Suppressor macrophage (primary cell): ENCODE results near the gene NDE1.
"Not testable (repeated sequence)": the region's sequence is repeated elsewhere in the genome, so short reads cannot be mapped to it uniquely, and the experiment has no call there.

ENCODE experiments used
- DNase-seq, 4 experiments: peaks; one replicate each; pipeline ENCODE4 v3.0.0-alpha.2; 2020 to 2022

NDE1 gene

GRCh38 chr16:15620611-15621195 lies 29.3 kb upstream of the NDE1 start:
- no peak for DNase-seq

DNA sequence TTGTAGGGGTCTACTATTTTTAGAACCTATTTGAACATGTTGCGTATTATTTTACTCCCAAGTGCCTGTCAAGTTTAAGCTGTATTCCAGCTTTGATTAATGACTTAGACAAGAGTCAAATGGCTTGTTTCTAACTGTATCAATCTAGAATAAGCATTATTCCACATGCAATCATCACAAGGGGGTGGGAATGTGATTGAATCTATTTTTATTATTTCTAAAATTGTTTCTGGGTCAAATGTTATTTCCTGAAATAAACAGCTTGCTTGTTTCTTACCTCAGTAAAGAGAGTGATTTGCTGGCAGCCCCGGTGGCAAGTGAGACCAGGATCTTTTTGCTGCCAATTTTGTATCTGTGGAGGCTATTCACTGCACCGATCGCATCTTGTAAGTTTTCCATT lies 28.6 kb upstream of the NDE1 start:
- no peak for DNase-seq

GRCh38 chr16:15621889-15622288 lies 28.2 kb upstream of the NDE1 start:
- DNase-seq, result no peak

DNA sequence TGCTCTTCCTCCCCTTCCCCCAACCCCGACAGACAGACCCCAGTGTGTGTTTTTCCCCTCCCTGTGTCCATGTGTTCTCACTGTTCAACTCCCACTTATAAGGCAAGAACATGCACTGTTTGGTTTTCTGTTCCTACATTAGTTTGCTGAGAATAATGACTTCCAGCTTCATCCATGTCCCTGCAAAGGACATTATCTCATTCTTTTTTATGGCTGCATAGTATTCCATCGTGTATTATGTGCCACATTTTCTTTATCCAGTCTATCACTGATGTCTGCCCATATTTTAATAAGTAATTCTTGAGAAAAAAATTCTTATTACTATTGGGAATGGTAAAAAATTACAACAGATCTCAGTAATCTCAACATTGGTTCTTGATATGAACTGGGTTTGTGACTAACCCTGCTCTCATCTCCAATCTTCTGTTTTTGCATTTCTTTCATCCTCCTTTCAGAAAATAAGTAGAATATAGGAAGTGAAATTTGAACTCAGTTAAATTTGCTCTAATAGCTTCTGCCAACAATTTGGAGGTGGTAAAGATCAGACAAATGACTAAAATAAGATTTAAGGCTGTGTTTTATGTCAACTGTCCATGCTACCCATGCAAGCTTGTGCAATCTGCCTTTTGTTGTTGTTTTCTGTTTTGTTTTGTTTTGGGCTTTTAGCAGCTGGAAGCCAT lies 18.2 kb upstream of the NDE1 start:
- no peak for DNase-seq

DNA sequence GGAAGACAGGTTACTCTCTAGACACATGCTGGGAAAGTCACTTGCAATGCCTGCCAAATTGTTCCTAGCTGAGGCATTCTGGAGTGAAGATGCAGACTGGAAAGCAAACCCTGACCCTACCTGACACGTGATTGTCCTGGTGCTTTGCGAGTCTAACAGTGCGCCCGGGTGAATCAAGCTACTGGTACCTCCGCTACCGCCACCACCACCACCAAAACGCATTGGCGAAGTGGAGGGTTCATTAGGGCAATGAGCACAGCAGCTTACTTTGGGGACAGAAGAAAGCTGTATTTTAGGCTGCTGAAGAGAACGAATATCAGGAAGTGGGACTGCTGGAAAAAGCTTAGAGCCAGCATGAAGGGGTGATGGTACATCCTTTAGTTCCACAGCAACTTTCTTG lies 14.1 kb upstream of the NDE1 start:
- no peak for DNase-seq

- DNase-seq, result peak in 3 of 4 experiments; percentile 44 to 52 (median 45)
Measured at GRCh38 chr16:15636392-15636873, 13.6 kb upstream of the NDE1 start.

DNA sequence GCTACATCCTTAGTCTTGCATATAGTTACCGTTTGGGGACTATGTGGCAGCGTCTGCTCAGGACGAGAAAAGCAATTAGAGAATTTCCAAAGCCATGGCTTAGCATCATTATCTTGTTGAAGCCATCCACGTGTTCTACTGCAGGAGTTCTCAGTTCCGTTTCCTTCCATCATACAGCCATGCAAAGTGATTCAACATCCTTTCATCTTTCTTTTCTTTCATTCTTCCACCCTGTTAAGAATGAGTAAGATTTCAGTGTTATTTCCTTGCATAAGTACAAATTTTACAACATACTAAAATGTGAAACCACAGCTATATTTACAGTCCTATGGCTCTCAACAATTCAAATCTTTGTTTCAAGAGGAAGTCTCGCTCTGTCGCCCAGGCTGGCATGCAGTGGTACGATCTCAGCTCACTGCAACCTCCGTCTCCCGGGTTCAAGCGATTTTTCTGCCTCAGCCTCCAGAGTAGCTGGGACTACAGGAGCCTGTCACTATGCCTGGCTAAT lies 10.9 kb upstream of the NDE1 start:
- DNase-seq, result peak in 2 of 4 experiments; percentile 17 to 25

- no peak for DNase-seq
Measured at GRCh38 chr16:15640966-15641365, 9.1 kb upstream of the NDE1 start.

DNA sequence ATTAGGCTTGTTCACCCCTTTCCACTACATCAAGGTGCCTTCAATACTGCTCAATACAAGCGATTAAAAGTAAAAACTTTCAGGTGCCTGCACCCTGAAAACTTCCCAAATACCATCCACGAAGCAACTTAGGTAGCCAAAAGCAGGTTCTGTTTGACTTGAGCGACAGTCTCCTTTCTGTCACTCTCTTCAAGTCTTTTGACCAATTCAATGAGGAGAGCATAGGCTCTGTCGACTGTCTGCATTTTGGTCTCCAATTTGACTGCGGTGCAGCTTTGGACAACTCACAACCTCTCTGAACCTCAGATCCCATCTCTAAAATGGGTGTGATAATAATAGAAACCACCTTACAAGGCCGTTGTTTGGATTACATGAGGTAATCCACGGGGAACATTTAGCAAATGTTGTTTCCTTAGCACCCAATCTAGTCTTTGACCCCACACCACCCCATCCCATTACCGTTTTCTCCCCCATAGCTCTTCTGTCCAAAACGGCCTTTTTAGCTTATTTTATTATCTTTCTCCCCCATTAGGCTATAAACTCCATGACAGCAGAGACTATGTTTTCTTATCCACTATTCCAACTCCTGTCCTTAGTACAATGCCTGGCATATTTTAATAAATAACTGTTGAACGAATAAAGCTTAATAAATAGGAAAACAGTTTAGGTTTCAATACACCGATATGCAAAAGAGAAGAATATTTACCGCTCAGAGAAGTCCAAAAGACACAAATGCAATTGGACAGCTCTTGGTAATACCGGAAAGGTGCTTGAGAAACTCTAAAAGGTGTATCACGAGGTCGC lies 8.1 kb upstream of the NDE1 start:
- peak in 3 of 4 experiments; percentile 11 to 21 (median 20) for DNase-seq

- peak; percentile 81 to 88 (median 86) for DNase-seq
Measured at GRCh38 chr16:15642557-15643047, 7.4 kb upstream of the NDE1 start.

DNA sequence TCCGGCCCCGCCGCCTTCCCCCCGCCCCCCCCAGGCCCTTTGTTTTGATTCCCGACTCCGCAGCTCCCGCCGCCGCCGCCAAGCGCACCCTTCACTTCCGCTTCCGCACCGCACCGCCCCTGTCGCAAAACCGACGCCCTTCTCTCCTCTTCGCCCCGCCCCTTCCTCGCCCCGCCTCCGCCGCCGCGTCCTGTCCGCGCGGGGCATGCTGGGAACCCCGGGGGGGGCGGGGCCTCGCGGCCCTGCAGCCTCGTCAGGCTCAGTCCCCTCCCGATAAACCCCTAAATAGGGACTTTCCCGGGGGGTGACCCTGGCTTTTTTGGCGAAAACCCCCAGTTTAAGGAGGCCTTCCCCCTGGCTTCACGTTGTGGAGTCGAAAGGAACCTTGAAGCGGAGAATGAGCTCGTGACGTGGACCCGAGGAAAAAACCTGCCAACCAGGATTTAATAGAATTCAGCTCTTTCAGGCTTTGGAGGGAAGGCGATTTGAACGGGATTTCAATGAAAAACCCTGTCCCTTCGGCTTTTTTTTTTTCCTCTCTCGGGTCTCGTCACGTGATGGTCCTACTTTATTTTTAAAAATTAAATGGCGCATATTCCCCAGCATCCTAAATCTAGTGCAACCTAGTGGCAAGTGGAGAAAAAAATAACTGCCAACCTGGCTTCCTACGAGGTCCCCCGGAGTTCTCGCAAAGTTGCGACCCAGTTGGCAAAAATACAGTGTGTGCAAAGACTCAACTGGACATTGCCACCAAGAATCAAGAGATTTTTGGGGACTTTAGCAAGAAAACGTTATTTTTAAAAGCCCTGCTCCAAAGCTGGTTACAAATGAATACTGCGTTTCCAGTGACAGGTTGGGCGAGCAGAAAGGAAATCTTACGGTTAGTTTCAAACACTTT lies 6.7 kb upstream of the NDE1 start, which contains the start of gene MARF1:
Gene MARF1 (minus strand): TSS at position 107 of the 898 bp plus-strand sequence. CDS start 3,921 bp downstream, outside the sequence.
- DNase-seq, result peak; percentile 98 to 100 (median 100)

DNA sequence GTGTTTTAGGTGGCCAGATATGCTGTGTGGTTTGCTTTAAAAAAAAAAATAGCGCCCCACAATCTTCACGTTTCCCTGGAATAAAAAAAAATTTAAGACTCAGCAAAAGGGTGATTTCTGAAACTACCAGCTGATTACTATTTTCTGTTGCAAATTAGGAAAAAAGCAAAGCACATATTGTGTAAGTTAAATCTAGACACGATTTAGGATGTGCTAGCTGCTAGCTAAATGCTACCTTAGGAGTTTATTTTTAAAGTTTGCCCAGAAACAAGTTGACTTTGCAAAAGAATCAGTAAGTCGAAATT lies 6.1 kb upstream of the NDE1 start:
- DNase-seq, result peak in 2 of 4 experiments; percentile 23 to 38

DNA sequence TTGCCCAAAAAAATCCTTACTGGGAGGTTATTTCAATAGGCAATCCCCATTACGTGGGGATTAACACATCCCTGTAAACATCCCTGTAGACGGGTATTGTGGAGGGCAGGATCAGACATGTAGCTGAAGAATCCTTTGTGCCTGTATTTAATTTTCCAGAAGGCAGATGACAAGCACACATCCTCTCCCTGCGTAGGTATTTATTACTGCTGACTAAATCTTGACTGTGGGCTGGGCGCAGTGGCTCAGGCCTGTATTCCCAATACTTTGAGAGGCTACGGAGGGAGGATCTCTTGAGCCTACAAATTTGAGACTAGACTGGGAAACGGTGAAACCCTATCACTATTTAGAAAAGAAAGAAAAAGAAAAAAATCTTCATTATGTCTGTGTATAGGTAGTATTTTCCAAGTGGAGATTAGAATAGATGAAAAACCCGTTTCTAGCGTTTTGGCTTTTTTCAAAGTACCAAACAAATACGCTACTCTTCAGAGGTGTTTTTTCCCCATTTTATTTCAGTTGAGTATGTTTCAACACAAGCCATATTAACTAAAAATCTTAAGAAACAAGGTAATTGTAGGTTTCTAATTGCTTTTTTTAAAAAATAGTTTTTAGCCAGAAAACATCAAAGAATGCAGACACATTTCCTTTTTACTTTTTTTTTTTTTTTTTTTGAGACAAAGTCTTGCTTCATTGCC lies 5.6 kb upstream of the NDE1 start:
- DNase-seq, result peak in 2 of 4 experiments; percentile 18

DNA sequence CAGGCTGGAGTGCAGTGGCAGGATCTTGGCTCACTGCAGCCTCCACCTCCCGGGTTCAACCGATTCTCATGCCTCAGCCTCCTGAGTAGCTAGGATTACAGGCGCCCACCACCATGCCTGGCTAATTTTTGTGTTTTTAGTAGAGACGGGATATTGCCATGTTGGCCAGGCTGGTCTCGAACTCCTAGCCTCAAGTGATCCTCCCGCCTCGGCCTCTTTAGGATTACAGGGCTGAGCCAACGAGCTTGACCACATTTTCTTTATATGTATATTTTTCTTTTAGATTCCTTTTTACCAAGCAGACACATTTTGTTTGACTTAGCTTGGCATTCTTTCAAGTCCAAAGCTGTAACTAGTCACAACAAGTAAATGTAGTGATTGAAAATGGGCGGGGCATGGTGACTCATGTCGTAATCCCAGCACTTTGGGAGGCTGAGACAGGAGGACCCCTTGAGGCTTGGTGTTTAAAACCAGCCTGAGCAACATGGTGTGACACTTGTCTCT lies 5.0 kb upstream of the NDE1 start:
- peak in 1 of 4 experiments; percentile 31 for DNase-seq

GRCh38 chr16:15646557-15647293 lies 3.3 kb upstream of the NDE1 start:
- DNase-seq, result not testable (repeated sequence)

DNA sequence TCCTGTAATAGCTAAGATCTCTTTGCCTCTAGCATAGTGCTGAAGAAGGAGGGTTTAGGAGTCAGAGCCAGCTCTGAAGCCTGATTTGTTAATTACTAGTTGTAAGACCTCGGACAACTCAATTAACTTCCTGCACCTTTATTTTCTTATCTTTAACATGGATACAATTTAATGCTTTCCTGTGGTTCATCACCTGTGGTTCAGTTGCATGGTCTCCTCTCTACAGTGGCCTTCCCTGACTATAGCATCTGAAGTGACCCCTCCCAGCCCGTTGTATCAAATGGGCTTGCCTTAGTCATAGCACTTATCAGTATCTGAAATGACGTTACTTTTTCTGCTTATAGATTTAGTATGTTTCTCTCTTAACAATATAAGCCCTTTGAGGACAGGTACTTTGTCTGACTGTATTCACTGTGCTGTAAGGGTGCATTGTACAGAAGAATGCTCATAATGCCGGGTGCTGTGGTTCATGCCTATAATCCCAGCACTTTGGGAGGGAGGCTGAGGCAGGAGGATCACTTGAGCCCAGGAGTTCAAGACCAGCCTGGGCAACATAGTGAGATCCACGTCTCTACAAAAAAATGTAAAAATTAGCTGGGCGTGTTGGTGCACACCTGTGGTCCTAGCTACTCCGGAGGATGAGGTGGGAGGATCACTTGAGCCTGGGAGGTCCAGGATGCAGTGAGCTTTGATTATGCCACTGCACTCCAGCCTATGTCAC lies 2.6 kb upstream of the NDE1 start:
- DNase-seq, result no peak

- DNase-seq, result no peak
Measured at GRCh38 chr16:15648135-15648730, 1.8 kb upstream of the NDE1 start.

DNA sequence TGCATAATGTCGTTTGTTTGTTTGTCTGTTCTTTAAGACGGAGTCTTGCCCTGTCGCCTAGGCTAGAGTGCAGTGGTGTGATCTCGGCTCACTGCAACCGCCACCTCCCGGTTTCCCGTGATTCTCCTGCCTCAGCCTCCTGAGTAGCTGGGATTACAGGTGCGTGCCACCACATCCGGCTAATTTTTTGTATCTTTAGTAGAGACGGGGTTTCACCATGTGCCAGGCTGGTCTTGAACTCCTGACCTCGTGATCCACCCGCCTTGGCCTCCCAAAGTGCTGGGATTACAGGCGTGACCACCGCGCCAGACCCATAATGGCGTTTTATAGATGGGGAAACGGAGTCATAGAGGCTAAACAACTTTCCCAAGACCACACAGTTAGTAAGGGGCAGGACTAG lies 734 bp upstream of the NDE1 start:
- not testable (repeated sequence) for DNase-seq

DNA sequence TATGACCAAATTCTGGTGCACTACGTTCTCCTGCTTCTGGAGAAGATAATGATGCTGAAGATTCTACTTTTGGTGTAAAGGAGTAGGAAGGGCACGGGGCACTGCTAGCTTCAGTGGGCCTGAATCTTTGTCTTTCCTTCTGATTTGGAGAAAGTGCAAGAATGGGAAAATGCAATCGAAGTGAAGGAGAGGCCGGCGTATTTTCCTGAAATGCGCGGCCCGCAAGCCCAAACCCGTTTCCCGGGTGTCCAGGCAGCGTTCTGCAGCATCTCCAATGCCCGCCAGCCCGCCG lies 372 bp upstream of the NDE1 start:
- DNase-seq, result no peak
